ENCODE measurements around the gene PROS1. TPM values are rescaled to one million over a fixed set of nuclear protein-coding genes. Genes with fewer than 3 reads are reported as not detected.
"Not testable (repeated sequence)": the region's sequence is repeated elsewhere in the genome, so short reads cannot be mapped to it uniquely, and the experiment has no call there.

Gene PROS1
- total and polyA plus RNA-seq, 2 of the 4 experiments (the other 2 are of a cell fraction): 1.6 to 2.8 TPM

- no peak overlapping the region for H3K4ac ChIP-seq (ENCODE audit: low read depth, low read length)
- no peaks in the 10 kb centered on the region for H3K36me3 ChIP-seq (ENCODE audit: control insufficient read depth, insufficient read depth, low read length)
- no peak overlapping the region for H2BK20ac ChIP-seq (ENCODE audit: low read depth, low read length)
- no peak for DNase-seq
- H2BK120ac ChIP-seq (ENCODE audit: low read depth, low read length): no peak overlapping the region
- H3K9me3 ChIP-seq (ENCODE audit: control insufficient read depth, insufficient read depth, low read length): no peaks in the 10 kb centered on the region
- no peaks in the 10 kb centered on the region for H4K20me1 ChIP-seq (ENCODE audit: insufficient read depth, low read length)
- ChIA-PET POLR2A (ENCODE audit: unreplicated experiment) (no interaction called here), CTCF (no interaction called here)
- TF ChIP-seq RFX5 (IDR thresholded peaks at IDR 0.05; ENCODE audit: low read depth, low read length) (no peak), CHD1 (IDR thresholded peaks at IDR 0.05; ENCODE audit: low read depth, low read length) (no peak)
- no peak overlapping the region for H2AK9ac ChIP-seq (replicated peaks; ENCODE audit: low read depth, low read length, poor library complexity)
- H3K4me2 ChIP-seq (ENCODE audit: low read depth, low read length): no peak overlapping the region
- H3K79me1 ChIP-seq (ENCODE audit: low read depth in 1 of 2, low read length in 2 of 2): no peaks in the 10 kb centered on the region
- no TSS peak for BruUV-seq (replicated peaks)
- no CpG with 5 or more reads among the region's 1 CpG for WGBS, 2 experiments (ENCODE audit: extremely low coverage in 2 of 2, insufficient read length in 1 of 2)
- no peak overlapping the region for H2BK5ac ChIP-seq (ENCODE audit: low read depth, low read length, poor library complexity, severe bottlenecking)
- no peak overlapping the region for H2AFZ ChIP-seq (replicated peaks; ENCODE audit: low read length, poor library complexity)
- no peak overlapping the region for H3K27ac ChIP-seq (ENCODE audit: insufficient read depth, low read length)
- H3K23ac ChIP-seq (ENCODE audit: low read depth, low read length): no peak overlapping the region
- no peak for ATAC-seq (ENCODE audit: low read depth)
- H3K9ac ChIP-seq (ENCODE audit: low read depth, low read length): no peak overlapping the region
- no peaks in the 10 kb centered on the region for H3K27me3 ChIP-seq (ENCODE audit: control insufficient read depth, insufficient read depth, low read length)
- in situ Hi-C loops (cut with MboI; ENCODE audit: low sequenced_read_pairs) (no loop called here), intact Hi-C loops (cut with micrococcal nuclease) (no loop called here), dilution Hi-C loops (cut with HindIII; ENCODE audit: low sequenced_read_pairs, unreplicated experiment) (no loop called here)
- no peak overlapping the region for H2AK5ac ChIP-seq (ENCODE audit: low read depth, low read length)
- no peak overlapping the region for H4K5ac ChIP-seq (ENCODE audit: low read depth, low read length)
- H3K4me1 ChIP-seq (ENCODE audit: control insufficient read depth, insufficient read depth, low read length): no peaks in the 10 kb centered on the region
- no peak overlapping the region for H3K4me3 ChIP-seq (ENCODE audit: insufficient read depth, low read depth, low read length)
- H3K14ac ChIP-seq (replicated peaks; ENCODE audit: low read depth, low read length): no peak overlapping the region
- no peak overlapping the region for H4K91ac ChIP-seq (ENCODE audit: insufficient read depth, low read depth, low read length)
- H3K9me1 ChIP-seq (ENCODE audit: insufficient read depth, low read length): no peaks in the 10 kb centered on the region
- no peak overlapping the region for H3K18ac ChIP-seq (ENCODE audit: low read depth, low read length)
- no peak overlapping the region for H4K8ac ChIP-seq (ENCODE audit: low read depth in 2 of 2, low read length in 2 of 2)
- no peak overlapping the region for H2BK15ac ChIP-seq (ENCODE audit: low read depth, low read length)
- H3K56ac ChIP-seq (ENCODE audit: extremely low read depth, insufficient read depth, low read length): no peak overlapping the region
Measured at GRCh38 chr3:93904568-93904967, 69.1 kb downstream of the PROS1 start.

- H3K27ac ChIP-seq (ENCODE audit: insufficient read depth, low read length); H3K9me3 ChIP-seq (ENCODE audit: control insufficient read depth, insufficient read depth, low read length); H3K18ac ChIP-seq (ENCODE audit: low read depth, low read length); dilution Hi-C loops (cut with HindIII; ENCODE audit: low sequenced_read_pairs, unreplicated experiment); H4K20me1 ChIP-seq (ENCODE audit: insufficient read depth, low read length); H2AFZ ChIP-seq (replicated peaks; ENCODE audit: low read length, poor library complexity); H3K9ac ChIP-seq (ENCODE audit: low read depth, low read length); H2AK5ac ChIP-seq (ENCODE audit: low read depth, low read length); H3K4ac ChIP-seq (ENCODE audit: low read depth, low read length); H3K4me1 ChIP-seq (ENCODE audit: control insufficient read depth, insufficient read depth, low read length); H2AK9ac ChIP-seq (replicated peaks; ENCODE audit: low read depth, low read length, poor library complexity); BruUV-seq (replicated peaks); H3K14ac ChIP-seq (replicated peaks; ENCODE audit: low read depth, low read length); H2BK5ac ChIP-seq (ENCODE audit: low read depth, low read length, poor library complexity, severe bottlenecking); CTCF ChIA-PET; H4K8ac ChIP-seq (ENCODE audit: low read depth in 2 of 2, low read length in 2 of 2); H2BK20ac ChIP-seq (ENCODE audit: low read depth, low read length); H3K27me3 ChIP-seq (ENCODE audit: control insufficient read depth, insufficient read depth, low read length); H2BK15ac ChIP-seq (ENCODE audit: low read depth, low read length); H3K56ac ChIP-seq (ENCODE audit: extremely low read depth, insufficient read depth, low read length); H3K36me3 ChIP-seq (ENCODE audit: control insufficient read depth, insufficient read depth, low read length); intact Hi-C loops (cut with micrococcal nuclease); H4K5ac ChIP-seq (ENCODE audit: low read depth, low read length); in situ Hi-C loops (cut with MboI; ENCODE audit: low sequenced_read_pairs); H3K4me3 ChIP-seq (ENCODE audit: insufficient read depth, low read depth, low read length); POLR2A ChIA-PET (ENCODE audit: unreplicated experiment); H3K4me2 ChIP-seq (ENCODE audit: low read depth, low read length); H4K91ac ChIP-seq (ENCODE audit: insufficient read depth, low read depth, low read length); H2BK120ac ChIP-seq (ENCODE audit: low read depth, low read length); H3K9me1 ChIP-seq (ENCODE audit: insufficient read depth, low read length); H3K23ac ChIP-seq (ENCODE audit: low read depth, low read length); H3K79me1 ChIP-seq (ENCODE audit: low read depth in 1 of 2, low read length in 2 of 2): not testable (repeated sequence)
- ATAC-seq (ENCODE audit: low read depth) (peak; percentile 42; the same call in 1 of the 2 replicates), DNase-seq (peak; percentile 1)
- WGBS, 2 experiments (ENCODE audit: extremely low coverage in 2 of 2, insufficient read length in 1 of 2): no CpG with 5 or more reads among the region's 3 CpGs
Measured at GRCh38 chr3:93878250-93879017, 95.3 kb downstream of the PROS1 start.

Data from IMR-90 (cell line).